ENCODE data around the gene FOXS1. TPM values are rescaled to one million over a fixed set of nuclear protein-coding genes. Genes with fewer than 3 reads are reported as not detected.

The FOXS1 gene
- polyA plus RNA-seq, 4 donors: 1.0 to 1.2 TPM; not detected in 2

- DNase-seq: no peak
- H3K27me3 ChIP-seq (ENCODE audit: control insufficient read depth in 3 of 3, insufficient read depth in 3 of 3, low read length in 3 of 3): no peaks in the 10 kb centered on the region
- H3K27ac ChIP-seq (ENCODE audit: low read depth in 1 of 3, low read length in 2 of 3): no peak overlapping the region
- H3K9me3 ChIP-seq (ENCODE audit: control insufficient read depth in 2 of 2, insufficient read depth in 1 of 2, low read depth in 1 of 2, low read length in 1 of 2): no peaks in the 10 kb centered on the region
- 77 to 90% (median 83%) methylated on average over 3 of the region's 3 CpGs for WGBS, 3 donors
- no peak overlapping the region for H3K4me3 ChIP-seq (ENCODE audit: low read depth in 1 of 3, low read length in 3 of 3)
- no peak for FAIRE-seq
- peaks cover 0 to 2% (median 0%) of the 10 kb centered on the region in 3 donors for H3K36me3 ChIP-seq (ENCODE audit: control insufficient read depth in 3 of 3, insufficient read depth in 2 of 3, low read depth in 1 of 3, low read length in 3 of 3)
- H3K4me1 ChIP-seq (ENCODE audit: control insufficient read depth in 3 of 3, insufficient read depth in 2 of 3, low read depth in 1 of 3, low read length in 2 of 3): no peaks in the 10 kb centered on the region
Measured at GRCh38 chr20:31809661-31810060, 35.7 kb downstream of the FOXS1 start.

- Histone ChIP-seq H3K4me3 (ENCODE audit: low read depth in 1 of 3, low read length in 3 of 3) (no peak overlapping the region), H3K4me1 (ENCODE audit: control insufficient read depth in 3 of 3, insufficient read depth in 2 of 3, low read depth in 1 of 3, low read length in 2 of 3) (no peaks in the 10 kb centered on the region), H3K36me3 (ENCODE audit: control insufficient read depth in 3 of 3, insufficient read depth in 2 of 3, low read depth in 1 of 3, low read length in 3 of 3) (peaks cover 0 to 2% (median 0%) of the 10 kb centered on the region in 3 donors), H3K27ac (ENCODE audit: low read depth in 1 of 3, low read length in 2 of 3) (no peak overlapping the region), H3K9me3 (ENCODE audit: control insufficient read depth in 2 of 2, insufficient read depth in 1 of 2, low read depth in 1 of 2, low read length in 1 of 2) (no peaks in the 10 kb centered on the region), H3K27me3 (ENCODE audit: control insufficient read depth in 3 of 3, insufficient read depth in 3 of 3, low read length in 3 of 3) (no peaks in the 10 kb centered on the region)
- FAIRE-seq (no peak), DNase-seq (no peak)
- WGBS, 3 donors: 89 to 94% (median 91%) methylated on average over 3 of the region's 3 CpGs
Measured at GRCh38 chr20:31808481-31808880, 36.9 kb downstream of the FOXS1 start.

- Histone ChIP-seq H3K9me3 (ENCODE audit: control insufficient read depth in 2 of 2, insufficient read depth in 1 of 2, low read depth in 1 of 2, low read length in 1 of 2) (no peaks in the 10 kb centered on the region), H3K4me1 (ENCODE audit: control insufficient read depth in 3 of 3, insufficient read depth in 2 of 3, low read depth in 1 of 3, low read length in 2 of 3) (no peaks in the 10 kb centered on the region), H3K4me3 (ENCODE audit: low read depth in 1 of 3, low read length in 3 of 3) (no peak overlapping the region), H3K36me3 (ENCODE audit: control insufficient read depth in 3 of 3, insufficient read depth in 2 of 3, low read depth in 1 of 3, low read length in 3 of 3) (peaks cover 0 to 8% (median 0%) of the 10 kb centered on the region in 3 donors), H3K27ac (ENCODE audit: low read depth in 1 of 3, low read length in 2 of 3) (no peak overlapping the region), H3K27me3 (ENCODE audit: control insufficient read depth in 3 of 3, insufficient read depth in 3 of 3, low read length in 3 of 3) (no peaks in the 10 kb centered on the region)
- no peak for FAIRE-seq
- DNase-seq: no peak
- WGBS, 3 donors: 81 to 89% (median 88%) methylated on average over 8 of the region's 8 CpGs
Measured at GRCh38 chr20:31806564-31807355, 38.6 kb downstream of the FOXS1 start.

- no peak overlapping the region for H3K27ac ChIP-seq (ENCODE audit: low read depth in 1 of 3, low read length in 2 of 3)
- WGBS, 3 donors: 88 to 91% (median 91%) methylated on average over 7 of the region's 7 CpGs
- peaks cover 0 to 9% (median 4%) of the 10 kb centered on the region in 3 donors for H3K36me3 ChIP-seq (ENCODE audit: control insufficient read depth in 3 of 3, insufficient read depth in 2 of 3, low read depth in 1 of 3, low read length in 3 of 3)
- DNase-seq (no peak), FAIRE-seq (no peak)
- no peaks in the 10 kb centered on the region for H3K27me3 ChIP-seq (ENCODE audit: control insufficient read depth in 3 of 3, insufficient read depth in 3 of 3, low read length in 3 of 3)
- H3K4me1 ChIP-seq (ENCODE audit: control insufficient read depth in 3 of 3, insufficient read depth in 2 of 3, low read depth in 1 of 3, low read length in 2 of 3): no peaks in the 10 kb centered on the region
- no peaks in the 10 kb centered on the region for H3K9me3 ChIP-seq (ENCODE audit: control insufficient read depth in 2 of 2, insufficient read depth in 1 of 2, low read depth in 1 of 2, low read length in 1 of 2)
- no peak overlapping the region for H3K4me3 ChIP-seq (ENCODE audit: low read depth in 1 of 3, low read length in 3 of 3)
Measured at GRCh38 chr20:31803552-31804291, 41.7 kb downstream of the FOXS1 start.

GRCh38 chr20:31801508-31801907 is 43.9 kb downstream of the FOXS1 start:
- DNase-seq (no peak), FAIRE-seq (no peak)
- Histone ChIP-seq H3K27ac (ENCODE audit: low read depth in 1 of 3, low read length in 2 of 3) (no peak overlapping the region), H3K4me1 (ENCODE audit: control insufficient read depth in 3 of 3, insufficient read depth in 2 of 3, low read depth in 1 of 3, low read length in 2 of 3) (no peaks in the 10 kb centered on the region), H3K27me3 (ENCODE audit: control insufficient read depth in 3 of 3, insufficient read depth in 3 of 3, low read length in 3 of 3) (no peaks in the 10 kb centered on the region), H3K9me3 (ENCODE audit: control insufficient read depth in 2 of 2, insufficient read depth in 1 of 2, low read depth in 1 of 2, low read length in 1 of 2) (no peaks in the 10 kb centered on the region), H3K36me3 (ENCODE audit: control insufficient read depth in 3 of 3, insufficient read depth in 2 of 3, low read depth in 1 of 3, low read length in 3 of 3) (peaks cover 2 to 14% (median 4%) of the 10 kb centered on the region in 3 donors), H3K4me3 (ENCODE audit: low read depth in 1 of 3, low read length in 3 of 3) (no peak overlapping the region)
- WGBS, 3 donors: 46 to 72% (median 56%) methylated on average over 7 of the region's 7 CpGs

- H3K27me3 ChIP-seq (ENCODE audit: control insufficient read depth in 3 of 3, insufficient read depth in 3 of 3, low read length in 3 of 3): no peaks in the 10 kb centered on the region
- peaks cover 2 to 14% (median 4%) of the 10 kb centered on the region in 3 donors for H3K36me3 ChIP-seq (ENCODE audit: control insufficient read depth in 3 of 3, insufficient read depth in 2 of 3, low read depth in 1 of 3, low read length in 3 of 3)
- H3K4me1 ChIP-seq (ENCODE audit: control insufficient read depth in 3 of 3, insufficient read depth in 2 of 3, low read depth in 1 of 3, low read length in 2 of 3): no peaks in the 10 kb centered on the region
- DNase-seq (no peak), FAIRE-seq (no peak)
- 94 to 98% (median 97%) methylated on average over 3 of the region's 3 CpGs for WGBS, 3 donors
- no peaks in the 10 kb centered on the region for H3K9me3 ChIP-seq (ENCODE audit: control insufficient read depth in 2 of 2, insufficient read depth in 1 of 2, low read depth in 1 of 2, low read length in 1 of 2)
- no peak overlapping the region for H3K27ac ChIP-seq (ENCODE audit: low read depth in 1 of 3, low read length in 2 of 3)
- H3K4me3 ChIP-seq (ENCODE audit: low read depth in 1 of 3, low read length in 3 of 3): no peak overlapping the region
Measured at GRCh38 chr20:31797364-31797763, 48.0 kb downstream of the FOXS1 start.

Other genes starting within 250 kb of the FOXS1 start
- 100 to 1,000 TPM; 215 to 335 (median 277) TPM for gene ID1, start 240.3 kb downstream of the FOXS1 start, polyA plus RNA-seq
- 1 to 10 TPM in 1 of 4 donors, under 1 TPM in 1, not detected in 2; 0.81 to 3.7 TPM for gene COX4I2, start 207.7 kb downstream of the FOXS1 start, polyA plus RNA-seq
- gene BCL2L1, start 122.7 kb downstream of the FOXS1 start, polyA plus RNA-seq: 100 to 1,000 TPM in 1 of 4 donors, 10 to 100 TPM in 3; 52.6 to 160 (median 86.3) TPM
- 10 to 100 TPM in 2 of 4 donors, 1 to 10 TPM in 1, under 1 TPM in 1; 0.81 to 27.8 (median 12.1) TPM for gene TPX2, start 106.3 kb downstream of the FOXS1 start, polyA plus RNA-seq
- under 1 TPM in 3 of 4 donors, not detected in 1; 0.27 to 0.30 (median 0.28) TPM for gene MYLK2, start 26.2 kb downstream of the FOXS1 start, polyA plus RNA-seq
- gene DUSP15, start 24.9 kb upstream of the FOXS1 start, polyA plus RNA-seq: 10 to 100 TPM in 1 of 4 donors, 1 to 10 TPM in 2, not detected in 1; 1.4 to 10.2 (median 2.9) TPM
- under 1 TPM in 2 of 4 donors, not detected in 2; 0.07 to 0.38 TPM for gene TTLL9, start 25.0 kb upstream of the FOXS1 start, polyA plus RNA-seq
- gene PDRG1, start 106.4 kb upstream of the FOXS1 start, polyA plus RNA-seq: 10 to 100 TPM; 14.2 to 18.3 (median 15.7) TPM
- under 1 TPM in 2 of 4 donors, not detected in 2; 0.21 to 0.37 TPM for gene XKR7, start 122.5 kb upstream of the FOXS1 start, polyA plus RNA-seq
- gene CCM2L, start 164.8 kb upstream of the FOXS1 start, polyA plus RNA-seq: 1 to 10 TPM in 3 of 4 donors, under 1 TPM in 1; 0.22 to 7.5 (median 1.5) TPM
- 10 to 100 TPM; 10.1 to 34.0 (median 11.0) TPM for gene HCK, start 206.6 kb upstream of the FOXS1 start, polyA plus RNA-seq